ENCODE results near the gene SDF4. TPM values are rescaled to one million over a fixed set of nuclear protein-coding genes. Genes with fewer than 3 reads are reported as not detected.

The SDF4 gene
- total RNA-seq, 2 donors from 2014 or later = 120 to 128 TPM

- Histone ChIP-seq H3K4me1 (peaks cover 0 to 7% of the 10 kb centered on the region in 2 donors), H3K9me3 (no peaks in the 10 kb centered on the region), H3K36me3 (no peaks in the 10 kb centered on the region), H3K4me3 (no peak overlapping the region), H3K27me3 (peaks cover 0 to 7% of the 10 kb centered on the region in 2 donors), H3K27ac (no peak overlapping the region)
- DNase-seq (ENCODE audit: low spot score) = no peak
- no peak for TF ChIP-seq CTCF (IDR thresholded peaks at IDR 0.05)
These were observed 8.0 kb upstream of the SDF4 start for GRCh38 chr1:1239614-1240347.

GRCh38 chr1:1239227-1239613 is 7.4 kb upstream of the SDF4 start:
- DNase-seq (ENCODE audit: low spot score) = no peak
- Histone ChIP-seq H3K27ac (no peak overlapping the region), H3K4me3 (no peak overlapping the region), H3K9me3 (no peaks in the 10 kb centered on the region), H3K27me3 (peaks cover 0 to 7% of the 10 kb centered on the region in 2 donors), H3K36me3 (no peaks in the 10 kb centered on the region), H3K4me1 (peaks cover 0 to 7% of the 10 kb centered on the region in 2 donors)
- no peak for TF ChIP-seq CTCF (IDR thresholded peaks at IDR 0.05)

- Histone ChIP-seq H3K27me3 (peaks cover 0 to 7% of the 10 kb centered on the region in 2 donors), H3K27ac (no peak overlapping the region), H3K9me3 (no peaks in the 10 kb centered on the region), H3K36me3 (no peaks in the 10 kb centered on the region), H3K4me3 (no peak overlapping the region), H3K4me1 (peaks cover 0 to 7% of the 10 kb centered on the region in 2 donors)
- TF ChIP-seq CTCF (IDR thresholded peaks at IDR 0.05) = no peak
- DNase-seq (ENCODE audit: low spot score) = no peak
These were observed 6.9 kb upstream of the SDF4 start for GRCh38 chr1:1238702-1239178.

- H3K27me3 ChIP-seq = peaks cover 0 to 7% of the 10 kb centered on the region in 2 donors
These were observed 6.3 kb upstream of the SDF4 start for GRCh38 chr1:1237874-1238701.

More at GRCh38 chr1:1237874-1238701, 6.3 kb upstream of the SDF4 start:
- Histone ChIP-seq H3K4me3 (no peak overlapping the region), H3K27ac (no peak overlapping the region), H3K36me3 (no peaks in the 10 kb centered on the region), H3K4me1 (peaks cover 0 to 11% of the 10 kb centered on the region in 2 donors), H3K9me3 (no peaks in the 10 kb centered on the region)
- TF ChIP-seq CTCF (IDR thresholded peaks at IDR 0.05) = no peak
- no peak for DNase-seq (ENCODE audit: low spot score)
